HepG2 (cell line): ENCODE data around the gene BZW1. TPM values are rescaled to one million over a fixed set of nuclear protein-coding genes. Genes with fewer than 3 reads are reported as not detected.

ENCODE experiments used
- ATAC-seq: fragments of 200-7000 bp; cut with Tn5 transposase; 3 replicates; pipeline ENCODE4 v1.9.1; 2020; ENCODE audit warnings: mild to moderate bottlenecking, moderate library complexity
- BruUV-seq: library from RNA; stranded (reverse); fragments of 400-500 nt; replicated peaks from 2 replicates; lab custom pipeline; 2021; lab: Mats Ljungman, UMichigan
- CTCF ChIA-PET: fragments of 300-600 bp; formaldehyde crosslinking; extraction: SDS; loops from one replicate; lab custom pipeline; 2021; ENCODE audit warnings: low total read pairs, inconsistent platforms, low intra/inter-chr PET ratio; lab: Yijun Ruan, JAX
- POLR2A ChIA-PET: fragments of 350-600 bp; sonication (Branson Sonifier 250); formaldehyde crosslinking; loops from one replicate; lab custom pipeline; 2020; ENCODE audit warnings: antibody characterized with exemption, inconsistent platforms; lab: Yijun Ruan, JAX
- DNase-seq: peaks from one replicate; pipeline ENCODE4 v3.0.0-alpha.2; 2015; ENCODE audit warnings: low spot score
- FAIRE-seq: peaks from 3 replicates; lab custom pipeline; 2011; peaks lifted over from hg19 to GRCh38; lab: Jason Lieb, UNC
- H2AFZ ChIP-seq: one replicate; pipeline ENCODE4 v1.6.1; 2011; ENCODE audit warnings: low read length, inconsistent platforms
- H3K27ac ChIP-seq: fragments of 300-600 bp; 3 replicates; pipeline ENCODE4 v1.8.0; 2011; ENCODE audit warnings: mixed run types, mild to moderate bottlenecking, mixed read lengths, low read length, inconsistent platforms; ENCODE audit not compliant: insufficient read depth; ENCODE audit errors: extremely low read length
- H3K27me3 ChIP-seq, 2 experiments: fragments of 200-600 bp in 1 of 2; 2 replicates in 1 of 2; 3 replicates in 1 of 2; pipeline versions ENCODE4 v1.6.0 to v1.8.0; 2011; ENCODE audit warnings: low read length in 2 of 2, mild to moderate bottlenecking in 2 of 2, moderate library complexity in 2 of 2, inconsistent platforms in 1 of 2; ENCODE audit not compliant: insufficient read depth in 2 of 2, control insufficient read depth in 1 of 2
- H3K36me3 ChIP-seq, 2 experiments: fragments of 200-600 bp in 1 of 2; replicated peaks in 1 of 2; 2 replicates in 1 of 2; 3 replicates in 1 of 2; pipeline versions ENCODE4 v1.5.1 to v1.8.0; 2011; ENCODE audit warnings: low read length in 2 of 2, inconsistent platforms in 1 of 2; ENCODE audit not compliant: insufficient read depth in 2 of 2, control insufficient read depth in 1 of 2
- H3K4me1 ChIP-seq: 2 replicates; pipeline ENCODE4 v1.5.1; 2012; ENCODE audit warnings: low read length, inconsistent platforms; ENCODE audit not compliant: insufficient read depth
- H3K4me2 ChIP-seq: 2 replicates; pipeline ENCODE4 v1.6.0; 2011; ENCODE audit warnings: low read depth, low read length, inconsistent platforms
- H3K4me3 ChIP-seq, 3 experiments: fragments of 200-600 bp in 1 of 3; sonication (generic), shearing (Covaris generic) in 1 of 3; replicated peaks in 1 of 3; 2 replicates each; pipeline ENCODE4 v1.5.1; 2011 to 2016; ENCODE audit warnings: low read length in 3 of 3, inconsistent platforms in 2 of 3, low read depth in 2 of 3, mild to moderate bottlenecking in 2 of 3, control low read depth in 1 of 3, mixed read lengths in 1 of 3; ENCODE audit not compliant: insufficient read depth in 1 of 3
- H3K79me2 ChIP-seq: one replicate; pipeline ENCODE4 v1.6.1; 2011; ENCODE audit warnings: low read length, inconsistent platforms; ENCODE audit not compliant: insufficient read depth
- H3K9ac ChIP-seq: 2 replicates; pipeline ENCODE4 v1.6.0; 2011; ENCODE audit warnings: mild to moderate bottlenecking, low read depth, low read length, inconsistent platforms; ENCODE audit not compliant: insufficient read depth
- H3K9me3 ChIP-seq: 2 replicates; pipeline ENCODE4 v1.5.1; 2012; ENCODE audit warnings: mild to moderate bottlenecking, low read length
- H4K20me1 ChIP-seq: 2 replicates; pipeline ENCODE4 v1.6.0; 2011; ENCODE audit warnings: inconsistent platforms, mild to moderate bottlenecking, low read length, moderate library complexity; ENCODE audit not compliant: insufficient read depth
- ASH2L ChIP-seq: fragments of 300-600, 200-600 bp; sonication (generic); IDR thresholded peaks from 2 replicates; pipeline ENCODE4 v1.7.0; 2017; ENCODE audit warnings: low read depth, mild to moderate bottlenecking, moderate library complexity, mixed read lengths, low read length; ENCODE audit not compliant: insufficient read length
- CEBPB ChIP-seq: IDR thresholded peaks from 2 replicates; pipeline ENCODE4 v1.6.1; 2011; ENCODE audit warnings: low read depth, low read length, improper control_type of control experiment, borderline replicate concordance
- NPAS2 ChIP-seq: sonication (generic); formaldehyde crosslinking; IDR thresholded peaks from 2 replicates; pipeline ENCODE4 v1.8.0; 2022; ENCODE audit warnings: mild to moderate bottlenecking, missing genetic modification reagents, borderline replicate concordance
- STAG1 ChIP-seq: sonication (generic); formaldehyde crosslinking; IDR thresholded peaks from 2 replicates; pipeline ENCODE4 v1.4.0; 2020; ENCODE audit warnings: missing genetic modification reagents
- TAF1 ChIP-seq: sonication (generic); formaldehyde crosslinking; IDR thresholded peaks from 2 replicates; pipeline ENCODE4 v1.4.0; 2020; ENCODE audit warnings: missing genetic modification reagents
- WGBS: methylation state at CpG from one replicate; pipeline ENCODE4 v1.1.6; 2017; ENCODE audit warnings: low lambda C conversion rate; 5-methylcytosine and 5-hydroxymethylcytosine counted together
- in situ Hi-C: cut with HindIII; loops from 2 replicates; pipeline ENCODE4 v1.10.0; 2017; ENCODE audit warnings: low pct_unique_long_range_greater_than_20kb; ENCODE audit not compliant: extremely low pct_ligation_motif_present
- intact Hi-C: fragments of 100-400 bp; cut with micrococcal nuclease; formaldehyde crosslinking; loops from one replicate; pipeline ENCODE4 v1.10.0; 2022; ENCODE audit not compliant: unreplicated experiment
- polyA plus RNA-seq, 8 experiments: library from polyadenylated mRNA; depleted of rRNA in 3 of 8; stranded (reverse) in 7 of 8; unstranded in 1 of 8; fragments of >200 nt; fragmentation: Illumina TruSeq in 4 of 8; extraction: Trizol in 4 of 8; gene quantifications; 2 replicates each; pipeline versions ENCODE4 v1.2.1 to v1.2.3, GENCODE V29; 2011 to 2016; ENCODE audit warnings: low read depth in 4 of 8, missing spikeins in 1 of 8, mixed read lengths in 1 of 8; ENCODE audit not compliant: insufficient read depth in 1 of 8
- total RNA-seq, 5 experiments: library from RNA; depleted of rRNA; stranded (reverse); fragments of >200 nt; fragmentation: Illumina TruSeq; extraction: Trizol; gene quantifications; 2 replicates each; pipeline ENCODE4 v1.2.3, GENCODE V29; 2016; ENCODE audit warnings: low read depth in 1 of 5

The BZW1 gene
- total and polyA plus RNA-seq, 2 of the 13 experiments (the other 11 are each of a cell fraction or from before 2014, with no cell fraction given), result 106 to 384 TPM

- Histone ChIP-seq H3K4me2 (no peak overlapping the region), H3K4me1 (peaks cover 23% of the 10 kb centered on the region), H3K36me3 (no peaks in the 10 kb centered on the region), H3K27me3 (peaks cover 3 to 25% of the 10 kb centered on the region in 2 experiments; a peak in 3 of 5 replicates), H3K79me2 (no peaks in the 10 kb centered on the region), H3K4me3 (no peak overlapping the region), H4K20me1 (no peaks in the 10 kb centered on the region), H3K9me3 (no peaks in the 10 kb centered on the region), H3K27ac (no peak overlapping the region), H3K9ac (no peak overlapping the region), H2AFZ (no peak overlapping the region)
- intact Hi-C loops (no loop called here), in situ Hi-C loops (no loop called here)
- CTCF ChIA-PET, result no interaction called here
- POLR2A ChIA-PET, result interaction anchor here (1.0 to 5.0 kb wide), 5 partner anchors 10 to 36 kb away, joined by 3 to 38 read pairs (median 14); no protein-coding TSS in a partner anchor
- no peak for FAIRE-seq
- ATAC-seq, result peak; percentile 69
- DNase-seq, result no peak
- WGBS, result 59% methylated on average over 10 of the region's 12 CpGs
- TF ChIP-seq STAG1 (0 out of 2 replicates have a peak, but pooled peaks have one; percentile 6), ASH2L (no peak)
- BruUV-seq, result no TSS peak
Measured at GRCh38 chr2:200767111-200767885, 44.4 kb upstream of the BZW1 start.

- TF ChIP-seq CEBPB, result 0 out of 2 replicates have a peak, but pooled peaks have one; percentile 5
- TF ChIP-seq TAF1 (CRISPR knock-in tag), result no peak
- TF ChIP-seq NPAS2 (CRISPR knock-in tag), result no peak
- POLR2A ChIA-PET, result no interaction called here
Measured at GRCh38 chr2:200770847-200771246, 40.9 kb upstream of the BZW1 start.

More at GRCh38 chr2:200770847-200771246, 40.9 kb upstream of the BZW1 start:
- CTCF ChIA-PET, result no interaction called here
- no peak for FAIRE-seq
- Histone ChIP-seq H3K9ac (no peak overlapping the region), H3K27ac (no peak overlapping the region), H3K9me3 (0 out of 2 replicates have a peak, but pooled peaks cover 6% of the 10 kb centered on the region), H3K4me1 (peaks cover 14% of the 10 kb centered on the region), H3K36me3 (no peaks in the 10 kb centered on the region), H3K79me2 (no peaks in the 10 kb centered on the region), H4K20me1 (no peaks in the 10 kb centered on the region), H3K4me2 (no peak overlapping the region), H3K4me3 (no peak overlapping the region), H2AFZ (no peak overlapping the region), H3K27me3 (peaks cover 3 to 16% of the 10 kb centered on the region in 2 experiments; a peak in 3 of 5 replicates)
- BruUV-seq, result no TSS peak
- intact Hi-C loops (no loop called here), in situ Hi-C loops (no loop called here)
- 58% methylated on average over 6 of the region's 6 CpGs for WGBS
- DNase-seq, result no peak
- ATAC-seq, result no peak
